Measurements from ENCODE around the gene KLK1.
"Not testable (repeated sequence)": the region's sequence is repeated elsewhere in the genome, so short reads cannot be mapped to it uniquely, and the experiment has no call there.

KLK1 gene

GRCh38 chr19:50791594-50792271 is 31.9 kb downstream of the KLK1 start:
- DNase-seq, result peak; percentile 33

DNA sequence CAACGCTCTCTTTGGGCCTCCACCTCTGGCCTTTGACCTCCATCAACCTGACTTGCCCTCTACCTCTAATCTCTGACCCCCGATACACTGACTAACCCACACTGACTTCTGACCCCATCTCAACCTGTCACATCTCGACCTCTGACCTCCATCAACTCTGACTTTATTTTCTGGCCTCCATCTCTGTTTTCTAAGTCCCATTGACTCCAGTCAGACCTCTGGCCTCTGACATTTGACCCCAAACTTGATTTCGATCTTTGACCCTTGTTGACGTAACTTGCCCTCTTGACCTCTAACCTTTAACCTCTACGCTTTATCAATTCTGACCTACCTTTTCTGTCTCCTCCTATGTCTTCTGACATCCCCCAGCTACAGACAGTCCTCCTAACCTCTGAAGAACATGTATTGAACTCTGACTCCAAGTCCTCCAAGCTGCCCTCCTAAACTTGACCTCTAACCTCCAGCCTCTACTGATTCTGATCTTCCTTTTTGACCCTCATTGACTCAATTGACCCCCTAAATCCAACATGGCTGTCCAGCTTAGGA is 32.6 kb downstream of the KLK1 start:
- DNase-seq, result peak; percentile 46

GRCh38 chr19:50790396-50790795 is 33.2 kb downstream of the KLK1 start, which contains the start of gene ACP4:
Gene ACP4 (plus strand): TSS chr19:50790415. CDS start chr19:50790415, 0 bp downstream.
- peak; percentile 23 for DNase-seq

DNA sequence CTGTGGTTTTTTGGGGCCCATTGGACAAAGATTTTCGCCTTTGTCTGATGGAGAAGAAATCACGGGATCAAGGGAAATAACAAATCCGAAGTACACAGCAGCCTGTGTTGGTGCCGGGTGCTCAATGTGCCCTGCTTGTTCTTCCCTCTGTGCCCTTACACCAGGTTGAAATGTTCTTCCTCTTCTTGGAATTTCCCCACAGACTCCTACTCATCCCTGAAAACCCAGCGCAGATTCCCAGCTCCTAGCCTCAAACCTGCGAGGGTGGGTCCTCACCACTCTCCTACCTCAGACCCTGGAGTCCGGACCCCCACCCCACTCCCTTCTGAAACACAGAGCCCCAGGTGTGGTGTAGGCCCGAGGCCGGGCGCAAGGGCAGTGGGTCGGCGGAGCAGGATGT is 38.3 kb downstream of the KLK1 start:
- DNase-seq, result no peak

DNA sequence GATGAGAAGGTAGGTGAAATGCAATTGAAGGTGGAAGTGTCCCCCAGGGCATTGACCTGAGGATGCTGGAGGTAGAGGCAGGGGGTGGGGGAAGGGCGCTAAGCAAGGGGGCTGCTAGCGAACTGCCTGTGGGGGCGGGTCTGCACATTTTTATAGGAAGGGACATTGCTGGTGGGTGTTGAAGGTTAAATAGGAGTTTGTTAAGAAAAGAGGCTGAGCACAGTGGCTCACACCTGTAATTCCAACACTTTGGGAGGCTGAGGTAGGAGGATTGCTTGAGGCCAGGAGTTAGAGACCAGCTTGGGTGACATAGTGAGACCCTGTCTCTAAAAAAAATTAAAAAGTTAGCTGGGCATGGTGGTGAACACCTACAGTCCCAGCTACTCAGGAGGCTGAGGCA is 38.9 kb downstream of the KLK1 start:
- DNase-seq, result no peak

GRCh38 chr19:50783848-50784152 is 39.8 kb downstream of the KLK1 start:
- DNase-seq, result not testable (repeated sequence)

GRCh38 chr19:50780753-50781435 is 42.7 kb downstream of the KLK1 start:
- DNase-seq, result no peak

DNA sequence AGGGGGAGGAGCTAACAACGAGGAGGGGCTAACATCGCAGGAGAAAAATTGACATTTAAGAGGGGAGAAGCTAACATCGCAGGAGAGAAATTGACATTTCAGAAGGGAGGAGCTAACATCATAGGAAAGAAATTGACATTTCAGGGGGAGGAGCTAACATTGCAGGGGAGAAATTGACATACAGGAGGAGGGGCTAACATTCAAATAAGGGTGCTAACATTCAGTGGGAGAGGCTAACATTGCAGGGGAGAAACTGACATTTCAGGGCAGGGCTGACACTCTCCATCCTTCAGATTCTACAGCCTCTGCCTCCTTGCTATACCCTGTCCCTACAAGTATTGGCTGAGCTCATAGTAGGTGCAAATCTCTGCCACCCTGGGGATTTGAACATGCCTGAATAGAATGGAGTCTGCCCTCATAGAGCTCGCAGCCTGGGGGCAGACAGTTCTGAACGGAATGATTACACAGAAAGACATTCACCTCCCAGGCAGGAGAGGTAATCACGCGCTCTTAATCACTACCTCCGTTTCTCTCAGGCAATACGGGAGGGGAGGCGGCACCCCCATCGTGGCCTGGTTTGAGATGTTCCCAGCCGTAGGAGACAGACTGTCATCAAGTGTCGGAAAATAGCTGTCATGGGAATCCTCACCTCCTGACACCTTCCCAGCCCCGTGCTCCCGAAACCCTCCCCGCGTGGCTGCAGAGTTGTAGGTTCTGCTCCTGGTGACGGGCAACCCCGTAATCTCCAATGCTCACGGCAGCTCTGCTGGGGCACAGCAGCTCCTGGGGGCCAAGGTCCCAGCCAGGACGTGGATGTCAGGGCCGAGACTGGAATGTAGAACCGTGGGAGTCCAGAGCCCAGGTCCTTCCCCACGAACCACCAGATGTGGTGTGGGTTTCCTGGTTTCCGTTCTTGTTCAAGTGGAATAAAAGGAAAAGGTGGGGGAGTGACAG is 43.8 kb downstream of the KLK1 start:
- DNase-seq, result no peak

DNA sequence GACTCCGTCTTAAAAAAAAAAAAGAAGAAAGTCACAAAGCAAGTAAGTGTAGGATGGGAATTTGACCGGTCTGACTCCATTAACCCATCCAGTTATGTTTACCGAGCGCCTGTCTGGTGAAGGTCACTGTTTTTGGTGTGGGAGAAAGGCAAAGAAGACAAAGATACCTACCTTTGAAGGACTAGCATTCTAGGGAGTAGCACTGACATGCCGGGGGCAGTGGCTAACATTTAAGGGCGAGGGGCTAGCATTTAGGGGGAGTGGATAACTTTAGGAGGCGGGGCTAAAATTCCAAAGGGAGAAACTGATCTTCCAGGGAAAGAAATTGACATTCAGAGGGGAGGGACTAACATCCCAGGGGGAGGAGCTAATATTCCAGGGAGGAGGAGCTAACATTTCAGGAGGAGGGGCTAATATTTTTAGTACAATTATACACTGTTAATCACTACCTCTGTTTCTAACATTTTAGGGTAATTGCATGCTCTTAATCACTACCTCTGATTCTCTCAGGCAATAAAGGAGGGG is 44.6 kb downstream of the KLK1 start:
- no peak for DNase-seq

DNA sequence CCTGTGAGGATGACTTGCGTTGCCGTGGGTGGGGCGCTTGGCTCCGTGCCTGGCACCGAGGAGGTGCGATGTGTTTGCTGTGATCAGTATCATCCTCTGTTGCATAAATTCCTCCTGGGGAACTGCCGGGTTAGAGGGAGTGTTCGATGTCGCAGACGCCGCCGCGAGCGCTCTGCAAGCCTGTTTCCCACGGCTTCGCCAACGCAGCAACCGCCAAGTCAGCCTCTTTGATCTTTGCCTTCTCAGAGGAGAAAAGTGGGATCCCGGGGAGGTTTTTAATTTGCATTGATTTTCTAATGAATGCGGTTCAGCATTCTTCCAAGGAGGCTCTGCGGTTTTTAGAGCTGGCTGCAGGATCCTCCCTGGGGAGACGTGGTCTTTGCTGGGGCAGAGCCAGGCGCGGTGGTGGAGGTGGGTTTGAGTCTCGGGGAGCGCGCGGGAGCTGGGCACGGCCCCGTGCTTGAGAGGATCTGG is 45.7 kb downstream of the KLK1 start:
- DNase-seq, result no peak

GRCh38 chr19:50777261-50777660 is 46.3 kb downstream of the KLK1 start:
- DNase-seq, result no peak

DNA sequence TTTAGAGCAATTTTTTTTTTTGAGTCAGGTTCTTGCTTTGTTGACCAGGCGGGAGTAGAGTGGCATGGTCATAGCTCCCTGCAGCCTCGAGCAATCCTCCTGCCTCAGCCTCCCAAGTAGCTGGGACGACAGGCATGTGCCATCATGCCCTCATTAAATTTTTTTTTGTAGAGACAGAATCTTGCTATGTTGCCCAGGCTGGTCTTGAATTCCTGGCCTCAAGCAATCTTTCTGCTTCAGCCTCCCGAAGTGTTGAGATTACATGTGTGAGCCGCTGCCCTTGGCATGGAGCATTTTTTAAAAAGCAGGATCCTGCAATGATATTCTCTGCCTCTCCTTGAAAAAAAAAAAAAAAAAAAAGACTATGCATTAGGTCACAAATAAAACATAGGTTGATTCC is 47.5 kb downstream of the KLK1 start:
- no peak for DNase-seq

DNA sequence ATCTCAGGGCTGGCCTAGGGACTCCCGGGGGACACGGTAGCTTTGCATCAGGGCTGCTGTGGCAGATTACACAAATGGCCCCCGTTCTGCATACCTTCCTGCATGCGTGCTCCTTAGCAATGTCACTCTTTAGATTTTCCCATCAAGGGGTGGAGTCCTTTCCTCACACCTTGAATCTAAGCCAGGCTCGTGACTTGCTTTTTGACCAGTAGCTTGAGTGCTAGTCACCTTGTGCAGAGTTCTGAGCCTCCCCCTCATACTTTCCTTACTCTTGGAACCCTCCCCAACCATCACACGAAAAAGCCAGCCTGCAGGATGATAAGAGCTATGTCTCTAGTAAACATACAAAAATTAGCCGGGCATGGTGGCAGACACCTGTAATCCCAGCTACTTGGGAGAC is 50.1 kb downstream of the KLK1 start:
- not testable (repeated sequence) for DNase-seq

DNA sequence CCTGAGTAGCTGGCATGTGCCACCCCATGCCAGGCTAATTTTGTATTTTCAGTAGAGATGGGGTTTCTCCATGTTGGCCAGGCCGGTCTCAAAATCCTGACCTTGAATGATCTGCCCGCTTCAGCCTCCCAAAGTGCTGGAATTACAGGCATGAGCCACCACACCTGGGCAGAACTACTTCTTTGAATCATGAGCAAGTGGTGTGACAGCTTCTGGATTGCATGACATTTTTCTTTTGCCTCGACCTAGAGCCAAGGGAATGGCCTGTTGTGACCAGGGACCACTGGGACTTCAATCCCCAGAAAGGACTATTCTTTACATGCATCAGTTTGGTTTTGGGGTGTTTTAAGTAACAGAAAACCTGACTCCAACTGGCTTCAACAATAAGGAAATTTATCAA is 50.7 kb downstream of the KLK1 start:
- DNase-seq, result not testable (repeated sequence)

GRCh38 chr19:50772476-50772875 is 51.1 kb downstream of the KLK1 start:
- peak; percentile 19 for DNase-seq

DNA sequence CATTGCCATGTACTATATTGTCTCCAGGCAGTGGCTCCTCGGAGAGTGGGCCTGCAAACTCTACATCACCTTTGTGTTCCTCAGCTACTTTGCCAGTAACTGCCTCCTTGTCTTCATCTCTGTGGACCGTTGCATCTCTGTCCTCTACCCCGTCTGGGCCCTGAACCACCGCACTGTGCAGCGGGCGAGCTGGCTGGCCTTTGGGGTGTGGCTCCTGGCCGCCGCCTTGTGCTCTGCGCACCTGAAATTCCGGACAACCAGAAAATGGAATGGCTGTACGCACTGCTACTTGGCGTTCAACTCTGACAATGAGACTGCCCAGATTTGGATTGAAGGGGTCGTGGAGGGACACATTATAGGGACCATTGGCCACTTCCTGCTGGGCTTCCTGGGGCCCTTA is 52.7 kb downstream of the KLK1 start:
- no peak for DNase-seq

DNA sequence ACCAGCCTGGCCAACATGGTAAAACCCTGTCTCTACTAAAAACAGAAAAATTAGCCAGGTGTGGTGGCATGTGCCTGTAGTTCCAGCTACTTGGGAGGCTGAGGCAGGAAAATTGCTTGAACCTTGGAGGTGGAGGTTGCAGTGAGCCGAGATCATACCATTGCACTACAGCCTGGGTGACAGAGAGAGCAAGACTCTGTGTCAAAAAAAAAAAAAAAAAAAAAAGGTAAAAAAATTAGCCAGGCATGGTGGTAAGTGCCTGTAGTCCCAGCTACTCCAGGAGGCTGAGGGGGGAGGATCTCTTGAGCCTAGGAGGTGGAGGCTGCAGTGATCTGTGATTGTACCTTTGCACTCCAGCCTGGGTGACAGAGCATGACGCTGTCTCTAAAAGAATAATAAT is 53.4 kb downstream of the KLK1 start, which contains the start of gene GPR32:
TSS of gene GPR32 (plus strand) at position 301 of the 400 bp plus-strand sequence. CDS start 137 bp downstream, outside the sequence.
- not testable (repeated sequence) for DNase-seq

All from EL (cell line).